Measurements from ENCODE around the gene LMOD2. TPM values are rescaled to one million over a fixed set of nuclear protein-coding genes. Genes with fewer than 3 reads are reported as not detected.

Gene LMOD2
- total and polyA plus RNA-seq, 9 of the 15 experiments (the other 6 are each of a cell fraction or from before 2014, with no cell fraction given): 0.04 TPM; not detected in 8

GRCh38 chr7:123649964-123650363 is 5.7 kb upstream of the LMOD2 start (continued):
- TF ChIP-seq CUX1 (CRISPR knock-in tag; IDR thresholded peaks at IDR 0.05) (no peak), ATF2 (CRISPR knock-in tag; IDR thresholded peaks at IDR 0.05) (no peak), TRIM24 (IDR thresholded peaks at IDR 0.05) (no peak), ARID2 (IDR thresholded peaks at IDR 0.05) (no peak), ZNF12 (CRISPR knock-in tag; IDR thresholded peaks at IDR 0.05) (no peak), TCF3 (CRISPR knock-in tag; IDR thresholded peaks at IDR 0.05) (no peak), ZBTB11 (CRISPR knock-in tag; IDR thresholded peaks at IDR 0.05) (no peak), ATF6 (CRISPR knock-in tag; IDR thresholded peaks at IDR 0.05) (no peak), HCFC1 (IDR thresholded peaks at IDR 0.05; ENCODE audit: low read depth, low read length) (no peak), FOXO4 (CRISPR knock-in tag; IDR thresholded peaks at IDR 0.05) (no peak)
